ENCODE measurements around the gene HERPUD1.

Gene HERPUD1

GRCh38 chr16:56897026-56897799 lies 34.7 kb upstream of the HERPUD1 start:
- DNase-seq (ENCODE audit: insufficient read length, low spot score) (no peak), FAIRE-seq (no peak)
- no peak for TF ChIP-seq CTCF (IDR thresholded peaks at IDR 0.05; ENCODE audit: insufficient read depth, missing control alignments)

GRCh38 chr16:56898847-56899246 lies 33.1 kb upstream of the HERPUD1 start:
- TF ChIP-seq CTCF (IDR thresholded peaks at IDR 0.05; ENCODE audit: insufficient read depth, missing control alignments): no peak
- FAIRE-seq: no peak
- DNase-seq (ENCODE audit: insufficient read length, low spot score): no peak

- no peak for DNase-seq (ENCODE audit: insufficient read length, low spot score)
- FAIRE-seq: no peak
- no peak for TF ChIP-seq CTCF (IDR thresholded peaks at IDR 0.05; ENCODE audit: insufficient read depth, missing control alignments)
Observed at GRCh38 chr16:56903866-56904265, 28.1 kb upstream of the HERPUD1 start.

GRCh38 chr16:56907401-56907800 lies 24.5 kb upstream of the HERPUD1 start:
- TF ChIP-seq CTCF (IDR thresholded peaks at IDR 0.05; ENCODE audit: insufficient read depth, missing control alignments): no peak
- FAIRE-seq (no peak), DNase-seq (ENCODE audit: insufficient read length, low spot score) (no peak)

GRCh38 chr16:56909527-56909979 lies 22.4 kb upstream of the HERPUD1 start:
- TF ChIP-seq CTCF (IDR thresholded peaks at IDR 0.05; ENCODE audit: insufficient read depth, missing control alignments): no peak
- FAIRE-seq (no peak), DNase-seq (ENCODE audit: insufficient read length, low spot score) (no peak)

- FAIRE-seq: no peak
- no peak for TF ChIP-seq CTCF (IDR thresholded peaks at IDR 0.05; ENCODE audit: insufficient read depth, missing control alignments)
- no peak for DNase-seq (ENCODE audit: insufficient read length, low spot score)
Observed at GRCh38 chr16:56910112-56910511, 21.8 kb upstream of the HERPUD1 start.

Measured in D721Med (cell line).